Neural crest cell (in vitro differentiated cells): Measurements from ENCODE around the gene SFXN3. TPM values are rescaled to one million over a fixed set of nuclear protein-coding genes. Genes with fewer than 3 reads are reported as not detected.
A peak's percentile ranks its signal among the peaks of the same experiment; 100 is the strongest.

Experiments
- DNase-seq: peaks from one replicate; pipeline ENCODE4 v3.0.0; 2021; ENCODE audit warnings: low read depth, mixed read lengths, low spot score
- H3K27ac Mint-ChIP-seq: one replicate; pipeline ENCODE4 v1.8.0; 2021; ENCODE audit warnings: mild to moderate bottlenecking, mixed read lengths; ENCODE audit not compliant: unreplicated experiment
- H3K27me3 Mint-ChIP-seq: 2 replicates; pipeline ENCODE4 v1.8.0; 2021; ENCODE audit warnings: low read depth, mild to moderate bottlenecking, mixed read lengths
- H3K36me3 Mint-ChIP-seq: 2 replicates; pipeline ENCODE4 v1.8.0; 2021; ENCODE audit warnings: low read depth, mild to moderate bottlenecking, mixed read lengths
- H3K4me1 Mint-ChIP-seq: 2 replicates; pipeline ENCODE4 v1.8.0; 2021; ENCODE audit warnings: mixed read lengths
- H3K4me3 Mint-ChIP-seq: one replicate; pipeline ENCODE4 v1.8.0; 2021; ENCODE audit warnings: mild to moderate bottlenecking, mixed read lengths
- H3K9me3 Mint-ChIP-seq: 2 replicates; pipeline ENCODE4 v1.8.0; 2021; ENCODE audit warnings: mixed read lengths
- CTCF ChIP-seq: fragments of 200-600 bp; sonication (generic); conservative IDR thresholded peaks from 2 replicates; pipeline ENCODE4 v1.5.0; 2021; ENCODE audit warnings: antibody characterized with exemption, mild to moderate bottlenecking
- long read RNA-seq: library from polyadenylated mRNA; unstranded; transcript quantifications from one replicate; pipeline ENCODE4 v2.0.0, GENCODE V29; 2020
- total RNA-seq: library from RNA; stranded (reverse); gene quantifications from 2 replicates; pipeline ENCODE4 v1.2.1, GENCODE V29; 2021

The SFXN3 gene
- total RNA-seq = 1.9 and 2.1 TPM in 2 replicates
- long read RNA-seq = 0 reads

GRCh38 chr10:101031128-101031795, at the start of gene SFXN3, which contains the start of gene PDZD7:
Gene SFXN3 (plus strand): TSS chr10:101031234. CDS start chr10:101034695, 3,461 bp downstream.
Gene PDZD7 (minus strand): TSS chr10:101031129. CDS start chr10:101030219, 910 bp downstream.
- no peaks in the 10 kb centered on the region for H3K9me3 Mint-ChIP-seq
- no peak within 1 kb of the TSS for H3K27ac Mint-ChIP-seq
- peaks cover 83% of the 10 kb centered on the region for H3K27me3 Mint-ChIP-seq
- H3K4me1 Mint-ChIP-seq = peaks cover 21% of the 10 kb centered on the region
- H3K36me3 Mint-ChIP-seq = no peaks in the 10 kb centered on the region
- peak; percentile 84 for DNase-seq
- TF ChIP-seq CTCF = no peak
- H3K4me3 Mint-ChIP-seq = peak within 1 kb of the TSS; percentile 78

- Mint-ChIP-seq H3K4me3 (peak overlapping the region; percentile 28), H3K36me3 (peaks cover 2% of the 10 kb centered on the region), H3K27me3 (no peaks in the 10 kb centered on the region), H3K9me3 (no peaks in the 10 kb centered on the region), H3K4me1 (peaks cover 21% of the 10 kb centered on the region), H3K27ac (no peak overlapping the region)
- TF ChIP-seq CTCF = no peak
- DNase-seq = no peak
Observed at GRCh38 chr10:100982916-100983830, 47.9 kb upstream of the SFXN3 start.

GRCh38 chr10:100983868-100984671, 47.0 kb upstream of the SFXN3 start:
- no peak for TF ChIP-seq CTCF
- Mint-ChIP-seq H3K36me3 (peaks cover 2% of the 10 kb centered on the region), H3K27ac (no peak overlapping the region), H3K4me3 (peak overlapping the region; percentile 57), H3K9me3 (no peaks in the 10 kb centered on the region), H3K4me1 (peaks cover 21% of the 10 kb centered on the region), H3K27me3 (no peaks in the 10 kb centered on the region)
- no peak for DNase-seq

- TF ChIP-seq CTCF = no peak
- Mint-ChIP-seq H3K4me1 (peaks cover 21% of the 10 kb centered on the region), H3K9me3 (no peaks in the 10 kb centered on the region), H3K4me3 (peak overlapping the region; percentile 96), H3K27me3 (no peaks in the 10 kb centered on the region), H3K27ac (no peak overlapping the region), H3K36me3 (peaks cover 2% of the 10 kb centered on the region)
- no peak for DNase-seq
Observed at GRCh38 chr10:100984672-100985177, 46.3 kb upstream of the SFXN3 start.

GRCh38 chr10:100985336-100985735, 45.7 kb upstream of the SFXN3 start:
- Mint-ChIP-seq H3K9me3 (no peaks in the 10 kb centered on the region), H3K4me3 (peak overlapping the region; percentile 96), H3K27ac (no peak overlapping the region), H3K36me3 (peaks cover 1% of the 10 kb centered on the region), H3K4me1 (peaks cover 21% of the 10 kb centered on the region), H3K27me3 (no peaks in the 10 kb centered on the region)
- no peak for DNase-seq
- TF ChIP-seq CTCF = no peak
